Natural killer cell treated with Interleukin-12 subunit alpha and Interleukin-12 subunit beta and Interleukin-15 and Interleukin-18, amount 100 ng/mL, for 72 hours (primary cell): ENCODE data around the gene BCL2L11. TPM values are rescaled to one million over a fixed set of nuclear protein-coding genes. Genes with fewer than 3 reads are reported as not detected.

Source experiments
- ATAC-seq, 2 donors: fragments of 150-1000 bp; cut with Tn5 transposase in 1 of 2; sonication (Bioruptor Pico), chemical (Tn5 transposase) in 1 of 2; 2 replicates each; pipeline ENCODE4 v1.10.0; 2021
- DNase-seq: peaks from one replicate; pipeline ENCODE4 v3.0.0; 2022; ENCODE audit warnings: low spot score
- H3K27ac Mint-ChIP-seq, 2 donors: 1 replicate in 1 of 2; 2 replicates in 1 of 2; pipeline ENCODE4 v1.8.0; 2022; ENCODE audit warnings: mixed read lengths in 2 of 2, mild to moderate bottlenecking in 1 of 2, moderate library complexity in 1 of 2
- H3K27me3 Mint-ChIP-seq, 2 donors: 1 replicate in 1 of 2; 2 replicates in 1 of 2; pipeline ENCODE4 v1.8.0; 2022; ENCODE audit warnings: mixed read lengths in 2 of 2
- H3K36me3 Mint-ChIP-seq: one replicate; pipeline ENCODE4 v1.8.0; 2022; ENCODE audit warnings: mixed read lengths
- H3K4me1 Mint-ChIP-seq, 2 donors: 1 replicate in 1 of 2; 2 replicates in 1 of 2; pipeline ENCODE4 v1.8.0; 2022; ENCODE audit warnings: low read depth in 2 of 2, mixed read lengths in 2 of 2, mild to moderate bottlenecking in 1 of 2
- H3K4me3 Mint-ChIP-seq: one replicate; pipeline ENCODE4 v1.8.0; 2022; ENCODE audit warnings: mixed read lengths
- H3K9me3 Mint-ChIP-seq: 2 replicates; pipeline ENCODE4 v1.8.0; 2022; ENCODE audit warnings: mixed read lengths
- total RNA-seq, 2 donors: library from RNA; stranded (reverse); gene quantifications; one replicate each; pipeline ENCODE4 v1.2.3, GENCODE V29; 2022

Gene BCL2L11
- total RNA-seq, 2 donors from 2014 or later, result 19.2 to 26.6 TPM

- no peak overlapping the region for H3K4me3 Mint-ChIP-seq
- H3K27ac Mint-ChIP-seq, result peak overlapping the region in 1 of 2 donors; percentile 67
- peaks cover 5% of the 10 kb centered on the region for H3K36me3 Mint-ChIP-seq
- no peaks in the 10 kb centered on the region for H3K9me3 Mint-ChIP-seq
- no peaks in the 10 kb centered on the region for H3K27me3 Mint-ChIP-seq
- ATAC-seq (no peak), DNase-seq (no peak)
- peaks cover 32 to 33% of the 10 kb centered on the region in 2 donors for H3K4me1 Mint-ChIP-seq
These were observed 38.9 kb downstream of the BCL2L11 start for GRCh38 chr2:111159641-111160040.

DNA sequence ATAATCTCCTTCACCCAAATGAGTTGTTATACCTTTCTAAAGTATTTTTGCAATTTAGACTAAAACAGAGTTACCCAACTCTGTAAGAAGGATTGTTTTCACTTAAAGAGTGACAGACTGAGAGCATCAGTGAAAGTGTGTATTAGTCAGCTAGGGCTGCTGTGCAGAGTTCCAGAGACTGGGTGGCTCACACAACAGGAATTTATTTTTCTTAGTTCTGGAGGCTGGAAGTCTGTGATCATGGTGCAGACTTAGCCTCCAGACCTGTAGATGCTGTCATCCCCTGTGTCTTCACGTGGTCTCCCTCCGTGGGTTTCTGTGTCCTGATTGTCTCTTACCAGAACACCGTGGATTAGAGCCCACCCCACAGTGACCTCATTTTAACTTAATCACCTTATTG is 40.0 kb downstream of the BCL2L11 start:
- DNase-seq (no peak), ATAC-seq (no peak)
- Mint-ChIP-seq H3K36me3 (peaks cover 11% of the 10 kb centered on the region), H3K27me3 (no peaks in the 10 kb centered on the region), H3K27ac (no peak overlapping the region), H3K4me3 (no peak overlapping the region), H3K4me1 (peaks cover 29 to 33% of the 10 kb centered on the region in 2 donors), H3K9me3 (no peaks in the 10 kb centered on the region)

GRCh38 chr2:111161971-111162370 is 41.3 kb downstream of the BCL2L11 start:
- ATAC-seq (no peak), DNase-seq (no peak)
- no peaks in the 10 kb centered on the region for H3K27me3 Mint-ChIP-seq
- no peak overlapping the region for H3K27ac Mint-ChIP-seq
- peaks cover 7% of the 10 kb centered on the region for H3K36me3 Mint-ChIP-seq
- peaks cover 27 to 28% of the 10 kb centered on the region in 2 donors for H3K4me1 Mint-ChIP-seq
- no peak overlapping the region for H3K4me3 Mint-ChIP-seq
- H3K9me3 Mint-ChIP-seq, result no peaks in the 10 kb centered on the region

DNA sequence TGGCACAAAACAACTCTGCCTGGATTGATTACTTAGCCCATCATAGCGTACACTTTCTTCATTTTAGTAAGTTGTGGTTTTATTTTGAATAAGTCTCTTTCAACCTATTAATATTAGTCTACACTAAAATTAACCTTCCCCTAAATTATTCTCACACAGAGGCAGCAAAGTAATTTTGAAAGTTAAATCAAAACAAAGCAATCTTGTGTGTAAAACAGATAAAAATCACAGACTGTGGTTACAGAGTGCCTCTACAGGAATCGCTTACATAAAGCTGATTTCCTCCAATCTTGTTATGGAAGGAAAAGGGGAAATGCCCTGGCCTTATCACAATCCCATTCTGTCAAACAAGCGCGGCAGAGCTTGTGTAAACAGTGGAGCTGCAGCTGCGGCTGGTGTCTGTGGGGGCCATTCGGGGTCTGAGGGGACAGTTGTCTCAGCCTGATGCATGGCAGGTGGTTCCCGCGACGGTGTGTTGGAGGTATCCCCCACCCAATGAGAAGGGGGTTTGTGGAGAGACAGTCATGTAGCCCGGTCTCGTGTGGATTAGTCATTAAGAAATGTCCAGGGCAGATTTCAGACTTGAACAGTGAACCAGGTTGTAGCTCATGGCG is 42.1 kb downstream of the BCL2L11 start:
- Mint-ChIP-seq H3K4me1 (peaks cover 22 to 29% of the 10 kb centered on the region in 2 donors), H3K36me3 (peaks cover 7% of the 10 kb centered on the region), H3K27me3 (no peaks in the 10 kb centered on the region), H3K9me3 (no peaks in the 10 kb centered on the region), H3K4me3 (no peak overlapping the region), H3K27ac (no peak overlapping the region)
- DNase-seq, result no peak
- ATAC-seq, result peak in 1 of 2 donors; percentile 47

- no peak for ATAC-seq
- no peak overlapping the region for H3K27ac Mint-ChIP-seq
- no peak for DNase-seq
- no peak overlapping the region for H3K4me3 Mint-ChIP-seq
- H3K27me3 Mint-ChIP-seq, result no peaks in the 10 kb centered on the region
- no peaks in the 10 kb centered on the region for H3K9me3 Mint-ChIP-seq
- H3K36me3 Mint-ChIP-seq, result peaks cover 7% of the 10 kb centered on the region
- peaks cover 34% of the 10 kb centered on the region in 2 donors for H3K4me1 Mint-ChIP-seq
These were observed 43.4 kb downstream of the BCL2L11 start for GRCh38 chr2:111164078-111164477.

DNA sequence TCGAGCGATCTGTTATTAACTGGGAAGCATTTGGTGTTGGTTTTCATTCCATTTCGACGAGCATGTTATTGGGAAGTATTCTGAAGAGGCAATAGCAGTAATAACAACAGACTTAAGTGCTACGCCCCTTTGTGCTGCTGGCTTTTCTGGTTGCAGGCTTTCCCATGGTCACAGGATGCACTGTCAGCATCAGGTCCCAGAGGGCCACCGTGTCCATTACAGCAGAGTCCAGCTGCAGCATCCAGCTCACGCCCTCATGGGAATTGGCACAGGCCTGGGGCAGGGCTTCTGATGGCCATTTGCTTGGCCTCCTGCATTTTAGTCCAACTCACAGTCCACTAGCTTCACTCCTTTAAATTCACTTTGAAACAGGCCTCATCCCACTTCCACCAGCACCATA is 44.4 kb downstream of the BCL2L11 start:
- Mint-ChIP-seq H3K27ac (no peak overlapping the region), H3K4me1 (peaks cover 30 to 36% of the 10 kb centered on the region in 2 donors), H3K9me3 (no peaks in the 10 kb centered on the region), H3K36me3 (peaks cover 7% of the 10 kb centered on the region), H3K4me3 (no peak overlapping the region), H3K27me3 (no peaks in the 10 kb centered on the region)
- DNase-seq, result no peak
- ATAC-seq, result no peak

DNA sequence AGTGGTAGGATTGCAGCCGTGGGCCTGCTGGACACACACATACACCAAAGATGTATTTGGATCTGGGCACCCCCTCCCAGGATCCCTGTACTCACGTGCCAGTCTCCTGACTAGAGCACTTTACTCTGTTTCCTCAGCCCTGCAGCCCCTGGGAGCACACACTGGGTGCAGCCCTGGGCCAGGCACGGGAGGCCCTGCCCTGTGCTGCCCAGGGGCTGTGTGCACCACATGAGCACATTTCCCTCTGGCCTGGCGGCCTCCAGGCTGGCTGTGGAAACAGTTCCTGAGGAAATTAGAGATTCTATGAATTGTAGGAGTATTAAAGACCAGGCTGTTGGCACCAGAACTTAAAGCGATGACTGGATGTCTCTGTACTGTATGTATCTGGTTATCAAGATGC is 45.4 kb downstream of the BCL2L11 start:
- peaks cover 24 to 30% of the 10 kb centered on the region in 2 donors for H3K4me1 Mint-ChIP-seq
- H3K36me3 Mint-ChIP-seq, result peaks cover 7% of the 10 kb centered on the region

GRCh38 chr2:111167076-111167862 is 46.6 kb downstream of the BCL2L11 start:
- Mint-ChIP-seq H3K9me3 (no peaks in the 10 kb centered on the region), H3K36me3 (peaks cover 7% of the 10 kb centered on the region), H3K4me1 (peaks cover 27 to 30% of the 10 kb centered on the region in 2 donors), H3K27ac (no peak overlapping the region), H3K4me3 (no peak overlapping the region), H3K27me3 (peaks cover 6 to 10% of the 10 kb centered on the region in 2 donors)
- ATAC-seq, result peak; percentile 50 to 61
- DNase-seq, result no peak

More for the DNA sequence above, 45.4 kb downstream of the BCL2L11 start:
- no peak for DNase-seq
- peaks cover 0 to 2% of the 10 kb centered on the region in 2 donors for H3K27me3 Mint-ChIP-seq
- H3K4me3 Mint-ChIP-seq, result no peak overlapping the region
- H3K9me3 Mint-ChIP-seq, result no peaks in the 10 kb centered on the region
- H3K27ac Mint-ChIP-seq, result no peak overlapping the region
- ATAC-seq, result no peak

DNA sequence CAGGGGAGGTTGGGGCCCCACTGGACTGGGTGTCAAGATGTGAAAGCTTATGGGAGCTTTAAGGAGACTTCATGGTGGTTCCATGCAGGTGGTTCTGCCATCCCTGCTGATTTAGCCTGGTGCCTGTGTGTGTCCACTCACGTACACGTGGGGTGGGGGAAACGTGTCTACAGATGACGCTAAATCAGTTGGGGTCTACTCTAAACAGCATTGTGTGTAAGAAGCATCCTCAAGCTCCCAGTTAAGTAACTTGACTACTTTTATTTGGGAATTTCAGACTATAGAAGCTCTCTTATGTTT is 47.1 kb downstream of the BCL2L11 start:
- Mint-ChIP-seq H3K27me3 (peaks cover 6 to 10% of the 10 kb centered on the region in 2 donors), H3K4me1 (peaks cover 21 to 24% of the 10 kb centered on the region in 2 donors), H3K4me3 (no peak overlapping the region), H3K36me3 (peaks cover 7% of the 10 kb centered on the region), H3K9me3 (no peaks in the 10 kb centered on the region), H3K27ac (no peak overlapping the region)
- ATAC-seq (no peak), DNase-seq (no peak)

- ATAC-seq, result peak; percentile 87 to 97
- H3K9me3 Mint-ChIP-seq, result no peaks in the 10 kb centered on the region
- peak; percentile 68 for DNase-seq
- no peak overlapping the region for H3K4me3 Mint-ChIP-seq
- peaks cover 7% of the 10 kb centered on the region for H3K36me3 Mint-ChIP-seq
- peaks cover 18 to 20% of the 10 kb centered on the region in 2 donors for H3K4me1 Mint-ChIP-seq
- H3K27ac Mint-ChIP-seq, result no peak overlapping the region
- H3K27me3 Mint-ChIP-seq, result peaks cover 6 to 10% of the 10 kb centered on the region in 2 donors
These were observed 48.0 kb downstream of the BCL2L11 start for GRCh38 chr2:111168528-111169239.

GRCh38 chr2:111169268-111169667 is 48.6 kb downstream of the BCL2L11 start:
- H3K4me1 Mint-ChIP-seq, result peaks cover 18 to 20% of the 10 kb centered on the region in 2 donors
- DNase-seq (no peak), ATAC-seq (no peak)
- H3K4me3 Mint-ChIP-seq, result no peak overlapping the region
- no peaks in the 10 kb centered on the region for H3K9me3 Mint-ChIP-seq
- peaks cover 6 to 11% of the 10 kb centered on the region in 2 donors for H3K27me3 Mint-ChIP-seq
- H3K27ac Mint-ChIP-seq, result no peak overlapping the region
- H3K36me3 Mint-ChIP-seq, result peaks cover 7% of the 10 kb centered on the region

GRCh38 chr2:111169924-111170323 is 49.2 kb downstream of the BCL2L11 start:
- H3K4me3 Mint-ChIP-seq, result no peak overlapping the region

GRCh38 chr2:111171337-111171930 is 50.7 kb downstream of the BCL2L11 start:
- Mint-ChIP-seq H3K4me3 (no peak overlapping the region), H3K9me3 (no peaks in the 10 kb centered on the region), H3K27me3 (peaks cover 14 to 27% of the 10 kb centered on the region in 2 donors), H3K4me1 (peaks cover 20% of the 10 kb centered on the region in 2 donors), H3K36me3 (no peaks in the 10 kb centered on the region), H3K27ac (peak overlapping the region in 1 of 2 donors; percentile 14)
- no peak for DNase-seq
- no peak for ATAC-seq

More at GRCh38 chr2:111169924-111170323, 49.2 kb downstream of the BCL2L11 start:
- no peak for DNase-seq
- Mint-ChIP-seq H3K4me1 (peaks cover 18 to 20% of the 10 kb centered on the region in 2 donors), H3K27me3 (peaks cover 10 to 18% of the 10 kb centered on the region in 2 donors), H3K9me3 (no peaks in the 10 kb centered on the region), H3K36me3 (peaks cover 4% of the 10 kb centered on the region), H3K27ac (no peak overlapping the region)
- ATAC-seq, result no peak
